ENCODE measurements around the gene CFLAR. TPM values are rescaled to one million over a fixed set of nuclear protein-coding genes. Genes with fewer than 3 reads are reported as not detected.

The CFLAR gene
- total RNA-seq, 1 donor from 2014 or later: 46.1 TPM

GRCh38 chr2:201074996-201075395 lies 41.0 kb upstream of the CFLAR start:
- peak overlapping the region; percentile 24 for H3K27ac Mint-ChIP-seq
- H3K36me3 Mint-ChIP-seq (ENCODE audit: insufficient read depth): peaks cover 5% of the 10 kb centered on the region
- DNase-seq (ENCODE audit: low spot score, unreplicated experiment): no peak
- H3K4me1 Mint-ChIP-seq (ENCODE audit: low read depth): peaks cover 16% of the 10 kb centered on the region
- no peak for TF ChIP-seq CTCF (IDR thresholded peaks at IDR 0.05; ENCODE audit: unreplicated experiment)
- no peaks in the 10 kb centered on the region for H3K9me3 Mint-ChIP-seq (ENCODE audit: low read depth)
- H3K27me3 Mint-ChIP-seq: no peaks in the 10 kb centered on the region
- no peak overlapping the region for H3K4me3 Mint-ChIP-seq (ENCODE audit: low read depth)

- Mint-ChIP-seq H3K4me3 (ENCODE audit: low read depth) (no peak overlapping the region), H3K4me1 (ENCODE audit: low read depth) (no peaks in the 10 kb centered on the region), H3K36me3 (ENCODE audit: insufficient read depth) (peaks cover 20% of the 10 kb centered on the region), H3K27ac (no peak overlapping the region), H3K9me3 (ENCODE audit: low read depth) (no peaks in the 10 kb centered on the region), H3K27me3 (no peaks in the 10 kb centered on the region)
- no peak for TF ChIP-seq CTCF (IDR thresholded peaks at IDR 0.05; ENCODE audit: unreplicated experiment)
- no peak for DNase-seq (ENCODE audit: low spot score, unreplicated experiment)
Measured at GRCh38 chr2:201084863-201085262, 31.1 kb upstream of the CFLAR start.

GRCh38 chr2:201090574-201090973 lies 25.4 kb upstream of the CFLAR start:
- no peak for TF ChIP-seq CTCF (IDR thresholded peaks at IDR 0.05; ENCODE audit: unreplicated experiment)
- no peaks in the 10 kb centered on the region for H3K27me3 Mint-ChIP-seq
- H3K4me3 Mint-ChIP-seq (ENCODE audit: low read depth): no peak overlapping the region
- no peaks in the 10 kb centered on the region for H3K4me1 Mint-ChIP-seq (ENCODE audit: low read depth)
- no peak overlapping the region for H3K27ac Mint-ChIP-seq
- peaks cover 11% of the 10 kb centered on the region for H3K36me3 Mint-ChIP-seq (ENCODE audit: insufficient read depth)
- H3K9me3 Mint-ChIP-seq (ENCODE audit: low read depth): no peaks in the 10 kb centered on the region
- no peak for DNase-seq (ENCODE audit: low spot score, unreplicated experiment)

GRCh38 chr2:201093573-201093972 lies 22.4 kb upstream of the CFLAR start:
- H3K36me3 Mint-ChIP-seq (ENCODE audit: insufficient read depth): peaks cover 3% of the 10 kb centered on the region

GRCh38 chr2:201100497-201100896 lies 15.5 kb upstream of the CFLAR start:
- H3K9me3 Mint-ChIP-seq (ENCODE audit: low read depth): no peaks in the 10 kb centered on the region
- no peaks in the 10 kb centered on the region for H3K36me3 Mint-ChIP-seq (ENCODE audit: insufficient read depth)
- no peak for DNase-seq (ENCODE audit: low spot score, unreplicated experiment)
- no peaks in the 10 kb centered on the region for H3K27me3 Mint-ChIP-seq
- TF ChIP-seq CTCF (IDR thresholded peaks at IDR 0.05; ENCODE audit: unreplicated experiment): no peak
- no peak overlapping the region for H3K27ac Mint-ChIP-seq
- H3K4me1 Mint-ChIP-seq (ENCODE audit: low read depth): peaks cover 5% of the 10 kb centered on the region
- H3K4me3 Mint-ChIP-seq (ENCODE audit: low read depth): no peak overlapping the region

More at GRCh38 chr2:201093573-201093972, 22.4 kb upstream of the CFLAR start:
- DNase-seq (ENCODE audit: low spot score, unreplicated experiment): no peak
- no peak overlapping the region for H3K4me3 Mint-ChIP-seq (ENCODE audit: low read depth)
- no peak for TF ChIP-seq CTCF (IDR thresholded peaks at IDR 0.05; ENCODE audit: unreplicated experiment)
- no peaks in the 10 kb centered on the region for H3K27me3 Mint-ChIP-seq
- no peak overlapping the region for H3K27ac Mint-ChIP-seq
- H3K9me3 Mint-ChIP-seq (ENCODE audit: low read depth): no peaks in the 10 kb centered on the region
- H3K4me1 Mint-ChIP-seq (ENCODE audit: low read depth): no peaks in the 10 kb centered on the region
